Astrocyte (in vitro differentiated cells and primary cell): Measurements from ENCODE around the gene DNASE1L2.

Experiments
- CTCF ChIP-seq: IDR thresholded peaks from 2 replicates; pipeline ENCODE4 v1.5.1; 2011; ENCODE audit warnings: low read depth, mild to moderate bottlenecking, inconsistent platforms, low read length, moderate library complexity; ENCODE audit not compliant: insufficient read depth
- EZH2 ChIP-seq: IDR thresholded peaks from 2 replicates; pipeline ENCODE4 v1.6.1; 2012; ENCODE audit warnings: mild to moderate bottlenecking, low read length, inconsistent platforms; ENCODE audit not compliant: insufficient read depth

- TF ChIP-seq CTCF: no peak
- TF ChIP-seq EZH2: no peak
Measured at GRCh38 chr16:2211923-2212347, 24.3 kb upstream of the DNASE1L2 start.
